ENCODE measurements around the gene AQP12A. TPM values are rescaled to one million over a fixed set of nuclear protein-coding genes. Genes with fewer than 3 reads are reported as not detected.

AQP12A gene
- total and polyA plus RNA-seq, 11 donors: not detected

GRCh38 chr2:240643811-240644150 is 47.9 kb upstream of the AQP12A start:
- H3K27me3 ChIP-seq: peaks cover 0 to 46% (median 12%) of the 10 kb centered on the region in 9 donors
- no peak for DNase-seq
- WGBS, 4 donors: 81 to 86% (median 84%) methylated on average over 15 of the region's 15 CpGs

GRCh38 chr2:240644171-240644651 is 47.5 kb upstream of the AQP12A start:
- no peaks in the 10 kb centered on the region for H3K36me3 ChIP-seq
- H3K9me3 ChIP-seq: no peaks in the 10 kb centered on the region
- H3K4me3 ChIP-seq: no peak overlapping the region
- peaks cover 0 to 51% (median 12%) of the 10 kb centered on the region in 9 donors for H3K27me3 ChIP-seq
- WGBS, 4 donors: 37 to 71% (median 62%) methylated on average over 2 to 14 of the region's 14 CpGs
- intact Hi-C loops (cut with DNase I): no loop called here
- ATAC-seq (no peak), DNase-seq (peak in 1 of 5 donors; percentile 44)
- no peak for TF ChIP-seq POLR2A (IDR thresholded peaks at IDR 0.05)
- no peak for TF ChIP-seq CTCF (IDR thresholded peaks at IDR 0.05)
- no peaks in the 10 kb centered on the region for H3K4me1 ChIP-seq
- no peak overlapping the region for H3K27ac ChIP-seq

More at GRCh38 chr2:240643811-240644150, 47.9 kb upstream of the AQP12A start:
- Histone ChIP-seq H3K36me3 (no peaks in the 10 kb centered on the region), H3K4me3 (no peak overlapping the region), H3K27ac (no peak overlapping the region), H3K4me1 (no peaks in the 10 kb centered on the region), H3K9me3 (no peaks in the 10 kb centered on the region)
- ATAC-seq: no peak
- intact Hi-C loops (cut with DNase I): no loop called here
- no peak for TF ChIP-seq POLR2A (IDR thresholded peaks at IDR 0.05)
- TF ChIP-seq CTCF (IDR thresholded peaks at IDR 0.05): no peak

GRCh38 chr2:240644859-240645301 is 46.8 kb upstream of the AQP12A start:
- TF ChIP-seq POLR2A (IDR thresholded peaks at IDR 0.05): no peak
- no peak for TF ChIP-seq CTCF (IDR thresholded peaks at IDR 0.05)
- intact Hi-C loops (cut with DNase I): no loop called here
- no peaks in the 10 kb centered on the region for H3K4me1 ChIP-seq
- no peaks in the 10 kb centered on the region for H3K36me3 ChIP-seq
- DNase-seq: peak in 1 of 5 donors; percentile 32
- no peak for ATAC-seq
- no peak overlapping the region for H3K4me3 ChIP-seq
- H3K27ac ChIP-seq: no peak overlapping the region
- H3K27me3 ChIP-seq: peaks cover 0 to 56% (median 12%) of the 10 kb centered on the region in 9 donors
- no peaks in the 10 kb centered on the region for H3K9me3 ChIP-seq
- WGBS, 4 donors: 49 to 68% (median 51%) methylated on average over 4 to 8 of the region's 8 CpGs

GRCh38 chr2:240645346-240645745 is 46.3 kb upstream of the AQP12A start:
- H3K27ac ChIP-seq: no peak overlapping the region
- H3K36me3 ChIP-seq: no peaks in the 10 kb centered on the region
- no peaks in the 10 kb centered on the region for H3K4me1 ChIP-seq
- TF ChIP-seq POLR2A (IDR thresholded peaks at IDR 0.05) (no peak), CTCF (IDR thresholded peaks at IDR 0.05) (no peak)
- ATAC-seq (no peak), DNase-seq (no peak)
- H3K27me3 ChIP-seq: peaks cover 0 to 58% (median 12%) of the 10 kb centered on the region in 9 donors
- intact Hi-C loops (cut with DNase I): no loop called here
- 90 to 92% (median 91%) methylated on average over 9 to 10 of the region's 10 CpGs for WGBS, 4 donors
- no peak overlapping the region for H3K4me3 ChIP-seq
- H3K9me3 ChIP-seq: no peaks in the 10 kb centered on the region

All from heart left ventricle (tissue), 16 donors.